NT2/D1 (cell line): ENCODE results near the gene MZF1.
"Not testable (repeated sequence)": the region's sequence is repeated elsewhere in the genome, so short reads cannot be mapped to it uniquely, and the experiment has no call there.

Experiments
- DNase-seq: peaks from one replicate; pipeline ENCODE4 v3.0.0-alpha.2; 2011; ENCODE audit warnings: low read depth, low spot score
- H3K27me3 ChIP-seq: 2 replicates; pipeline ENCODE4 v1.6.0; 2011; ENCODE audit warnings: mild to moderate bottlenecking; ENCODE audit not compliant: insufficient read length, insufficient read depth
- H3K36me3 ChIP-seq: 2 replicates; pipeline ENCODE4 v1.6.1; 2011; ENCODE audit warnings: mild to moderate bottlenecking, low read length, mixed read lengths; ENCODE audit not compliant: insufficient read depth, insufficient read length
- H3K4me1 ChIP-seq: 2 replicates; pipeline ENCODE4 v1.5.1; 2011; ENCODE audit not compliant: insufficient read depth, insufficient read length
- H3K4me3 ChIP-seq: 2 replicates; pipeline ENCODE4 v1.5.1; 2011; ENCODE audit warnings: low read depth; ENCODE audit not compliant: insufficient read length
- H3K9ac ChIP-seq: 2 replicates; pipeline ENCODE4 v1.6.0; 2011; ENCODE audit warnings: low read depth; ENCODE audit not compliant: insufficient read length
- H3K9me3 ChIP-seq: 2 replicates; pipeline ENCODE4 v1.5.1; 2011; ENCODE audit warnings: mild to moderate bottlenecking, low read length; ENCODE audit not compliant: insufficient read depth
- SUZ12 ChIP-seq: IDR thresholded peaks from 2 replicates; pipeline ENCODE4 v1.6.1; 2011; ENCODE audit not compliant: insufficient read length, insufficient read depth; ENCODE audit errors: extremely low read depth
- YY1 ChIP-seq: IDR thresholded peaks from 2 replicates; pipeline ENCODE4 v1.6.1; 2011; ENCODE audit not compliant: insufficient read length, insufficient read depth
- ZNF274 ChIP-seq: IDR thresholded peaks from 2 replicates; pipeline ENCODE4 v1.6.1; 2011; ENCODE audit warnings: mild to moderate bottlenecking, low read depth, low read length

MZF1 gene

DNA sequence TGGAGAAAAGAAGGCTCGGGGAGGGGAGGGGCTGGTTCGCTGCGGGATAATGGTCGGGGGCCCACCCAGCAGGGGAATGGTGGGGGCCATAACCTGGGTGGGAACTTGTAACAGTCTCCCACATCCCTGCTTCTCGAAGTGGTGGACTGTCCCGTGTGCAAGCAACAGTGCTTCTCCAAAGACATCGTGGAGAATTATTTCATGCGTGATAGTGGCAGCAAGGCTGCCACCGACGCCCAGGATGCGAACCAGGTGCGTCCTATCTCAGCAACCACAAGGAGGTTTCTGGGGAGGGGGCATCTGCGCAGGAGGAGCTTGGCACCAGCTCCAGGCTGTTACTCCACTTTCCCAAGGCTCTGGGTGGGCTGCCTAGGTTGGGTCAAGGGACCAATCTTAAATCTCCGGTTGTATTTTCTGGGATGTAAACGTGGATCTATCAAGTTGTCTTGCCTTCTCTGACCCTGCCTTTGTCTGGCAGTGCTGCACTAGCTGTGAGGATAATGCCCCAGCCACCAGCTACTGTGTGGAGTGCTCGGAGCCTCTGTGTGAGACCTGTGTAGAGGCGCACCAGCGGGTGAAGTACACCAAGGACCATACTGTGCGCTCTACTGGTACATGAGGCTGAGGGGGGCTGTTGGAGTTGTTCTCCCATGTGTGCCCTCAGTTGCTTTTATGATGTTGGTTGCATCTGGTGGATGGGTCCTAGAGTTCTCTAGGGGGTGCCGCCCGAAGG lies 27.7 kb downstream of the MZF1 start:
- Histone ChIP-seq H3K27me3 (peaks cover 14% of the 10 kb centered on the region), H3K9me3 (no peaks in the 10 kb centered on the region), H3K9ac (peak overlapping the region; percentile 80), H3K36me3 (peaks cover 52% of the 10 kb centered on the region), H3K4me1 (peaks cover 2% of the 10 kb centered on the region), H3K4me3 (peak overlapping the region; percentile 68)
- TF ChIP-seq ZNF274, result no peak
- no peak for TF ChIP-seq SUZ12
- TF ChIP-seq YY1, result no peak
- no peak for DNase-seq

DNA sequence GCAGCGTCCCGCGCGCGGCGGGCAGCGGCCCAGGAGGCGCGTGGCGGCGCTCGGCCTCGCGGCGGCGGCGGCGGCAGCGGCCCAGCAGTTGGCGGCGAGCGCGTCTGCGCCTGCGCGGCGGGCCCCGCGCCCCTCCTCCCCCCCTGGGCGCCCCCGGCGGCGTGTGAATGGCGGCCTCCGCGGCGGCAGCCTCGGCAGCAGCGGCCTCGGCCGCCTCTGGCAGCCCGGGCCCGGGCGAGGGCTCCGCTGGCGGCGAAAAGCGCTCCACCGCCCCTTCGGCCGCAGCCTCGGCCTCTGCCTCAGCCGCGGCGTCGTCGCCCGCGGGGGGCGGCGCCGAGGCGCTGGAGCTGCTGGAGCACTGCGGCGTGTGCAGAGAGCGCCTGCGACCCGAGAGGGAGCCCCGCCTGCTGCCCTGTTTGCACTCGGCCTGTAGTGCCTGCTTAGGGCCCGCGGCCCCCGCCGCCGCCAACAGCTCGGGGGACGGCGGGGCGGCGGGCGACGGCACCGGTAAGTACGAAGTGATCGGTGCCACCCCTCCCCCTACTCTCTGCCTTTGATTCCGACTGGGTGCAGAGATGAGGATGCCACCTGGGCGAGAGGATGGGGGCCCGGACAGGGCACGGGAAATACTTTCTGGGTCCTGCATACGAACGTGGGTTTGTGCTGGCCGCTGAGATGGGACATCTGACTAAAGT lies 28.4 kb downstream of the MZF1 start:
- Histone ChIP-seq H3K4me3 (peak overlapping the region; percentile 68), H3K9ac (peak overlapping the region; percentile 80), H3K9me3 (no peaks in the 10 kb centered on the region), H3K4me1 (peaks cover 2% of the 10 kb centered on the region), H3K36me3 (peaks cover 45% of the 10 kb centered on the region), H3K27me3 (peaks cover 17% of the 10 kb centered on the region)
- TF ChIP-seq ZNF274 (no peak), YY1 (no peak), SUZ12 (no peak)
- DNase-seq, result no peak

DNA sequence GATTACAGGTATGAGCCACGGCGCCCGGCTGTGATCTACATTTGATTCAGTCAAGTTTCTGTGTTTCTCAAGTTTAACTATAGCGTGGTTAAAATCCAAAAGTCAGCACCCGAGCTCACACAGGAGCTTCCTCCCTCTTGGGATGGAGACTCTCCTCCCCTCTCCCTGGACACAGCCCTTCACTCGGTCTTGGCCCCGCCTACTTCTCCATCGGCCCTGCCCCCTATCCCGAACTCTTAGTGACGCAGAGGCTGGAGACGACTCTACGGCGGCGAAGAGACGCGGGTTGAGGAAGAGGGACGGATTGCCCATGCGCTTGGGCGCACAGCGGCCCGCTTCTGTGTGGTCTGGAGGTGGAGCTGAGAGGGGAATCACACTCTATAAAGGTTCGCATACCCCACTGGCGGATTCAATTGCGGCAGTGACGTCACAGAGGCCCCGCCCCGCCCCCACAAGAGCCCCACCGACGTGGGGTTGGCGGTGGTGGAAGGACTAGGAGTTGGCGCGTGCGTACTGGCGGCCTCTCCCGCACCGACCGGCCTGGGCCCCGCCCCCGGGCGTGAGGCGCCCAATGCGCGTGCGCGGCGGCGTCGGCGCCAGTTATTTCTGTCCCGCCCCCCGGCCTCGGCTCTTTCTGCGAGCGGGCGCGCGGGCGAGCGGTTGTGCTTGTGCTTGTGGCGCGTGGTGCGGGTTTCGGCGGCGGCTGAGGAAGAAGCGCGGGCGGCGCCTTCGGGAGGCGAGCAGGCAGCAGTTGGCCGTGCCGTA lies 29.1 kb downstream of the MZF1 start, which contains the start of gene TRIM28:
TRIM28 (plus strand) TSS at position 239 of the 765 bp plus-strand sequence. CDS start 694 bp downstream, outside the sequence.
- Histone ChIP-seq H3K4me1 (peaks cover 2% of the 10 kb centered on the region), H3K27me3 (peaks cover 24% of the 10 kb centered on the region), H3K9ac (peak within 1 kb of the TSS; percentile 80), H3K36me3 (peaks cover 38% of the 10 kb centered on the region), H3K4me3 (peak within 1 kb of the TSS; percentile 68), H3K9me3 (no peaks in the 10 kb centered on the region)
- DNase-seq, result peak; percentile 75
- no peak for TF ChIP-seq YY1
- no peak for TF ChIP-seq SUZ12
- no peak for TF ChIP-seq ZNF274

DNA sequence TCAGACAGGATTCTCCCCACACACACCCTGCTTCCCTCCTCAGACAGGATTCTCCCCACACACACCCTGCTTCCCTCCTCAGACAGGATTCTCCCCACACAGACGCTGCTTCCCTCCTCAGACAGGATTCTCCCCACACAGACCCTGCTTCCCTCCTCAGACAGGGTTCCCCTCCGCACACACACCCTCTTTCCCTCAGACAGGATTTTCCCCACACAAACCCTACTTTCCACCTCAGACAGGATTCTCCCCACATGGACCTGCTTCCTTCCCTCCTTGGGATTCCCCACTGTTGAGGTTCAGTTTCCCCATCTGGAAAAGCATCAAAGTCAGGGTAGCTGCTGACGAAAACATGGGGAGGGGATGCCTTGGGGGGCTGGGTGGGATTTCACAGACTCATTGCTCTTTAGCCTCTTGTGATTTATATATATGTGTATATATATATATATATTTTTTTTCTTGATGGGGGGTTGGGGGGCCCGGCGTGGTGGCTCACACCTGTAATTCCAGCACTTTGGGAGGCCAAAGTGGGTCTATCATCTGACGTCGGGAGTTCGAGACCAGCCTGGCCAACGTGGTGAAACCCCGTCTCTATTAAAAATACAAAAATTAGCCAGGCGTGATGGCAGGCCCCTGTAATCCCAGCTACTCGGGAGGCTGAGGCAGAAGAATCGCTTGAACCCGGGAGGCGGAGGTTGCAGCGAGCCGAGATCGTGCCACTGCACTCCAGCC lies 30.3 kb downstream of the MZF1 start:
- not testable (repeated sequence) for H3K9ac ChIP-seq, H3K4me3 ChIP-seq, H3K4me1 ChIP-seq, H3K9me3 ChIP-seq, DNase-seq
- Histone ChIP-seq H3K27me3 (peaks cover 26% of the 10 kb centered on the region), H3K36me3 (peaks cover 26% of the 10 kb centered on the region)

DNA sequence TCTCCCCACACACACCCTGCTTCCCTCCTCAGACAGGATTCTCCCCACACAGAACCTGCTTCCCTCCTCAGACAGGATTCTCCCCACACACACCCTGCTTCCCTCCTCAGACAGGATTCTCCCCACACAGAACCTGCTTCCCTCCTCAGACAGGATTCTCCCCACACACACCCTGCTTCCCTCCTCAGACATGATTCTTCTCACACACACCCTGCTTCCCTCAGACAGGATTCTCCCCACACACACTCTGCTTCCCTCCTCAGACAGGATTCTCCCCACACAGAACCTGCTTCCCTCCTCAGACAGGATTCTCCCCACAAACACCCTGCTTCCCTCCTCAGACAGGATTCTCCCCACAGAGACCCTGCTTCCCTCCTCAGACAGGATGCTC lies 34.0 kb downstream of the MZF1 start:
- not testable (repeated sequence) for H3K4me3 ChIP-seq, H3K9me3 ChIP-seq, H3K9ac ChIP-seq, H3K4me1 ChIP-seq, DNase-seq, H3K36me3 ChIP-seq
- H3K27me3 ChIP-seq, result peaks cover 26% of the 10 kb centered on the region

DNA sequence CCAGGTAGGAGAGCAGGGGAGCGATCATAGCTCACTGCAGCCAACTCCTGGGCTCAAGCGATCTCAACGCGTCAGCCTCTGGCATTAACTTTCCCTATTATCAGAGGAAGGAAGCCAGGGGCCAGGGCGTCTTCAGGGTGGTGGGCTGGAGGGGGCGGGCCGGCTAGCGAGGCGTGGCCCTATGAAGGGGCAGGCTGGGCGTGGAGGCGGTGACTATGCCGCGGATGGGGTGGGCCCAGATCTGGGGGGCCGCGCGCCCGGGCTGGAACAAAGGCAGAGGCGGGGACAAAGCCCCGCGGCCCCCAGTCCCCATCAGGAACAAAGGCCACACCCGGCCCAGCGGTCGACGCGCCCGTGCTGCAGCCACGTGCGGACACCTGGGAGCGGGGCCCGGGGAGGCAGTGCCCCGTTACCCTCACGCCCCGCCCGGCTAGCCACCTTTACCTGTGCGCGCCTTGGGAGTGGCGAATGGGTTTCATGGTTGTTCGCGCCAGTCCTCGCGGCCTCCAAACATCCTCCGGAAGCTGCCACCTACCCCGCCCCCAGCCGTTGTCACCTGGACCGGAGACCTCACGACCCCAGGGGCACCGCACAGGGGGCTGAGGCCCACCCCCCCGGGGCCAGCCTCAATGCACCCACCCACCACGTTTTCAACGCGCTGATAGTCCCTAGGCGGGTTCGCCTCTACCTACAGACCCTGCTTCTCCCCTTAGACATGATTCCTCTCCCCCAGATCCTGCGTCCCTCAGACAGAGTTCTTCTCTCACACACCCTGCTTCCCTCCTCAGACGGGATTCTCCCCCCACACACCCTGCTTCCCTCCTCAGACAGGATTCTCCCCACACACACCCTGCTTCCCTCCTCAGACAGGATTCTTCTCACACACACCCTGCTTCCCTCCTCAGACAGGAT lies 34.6 kb downstream of the MZF1 start:
- Histone ChIP-seq H3K36me3 (no peaks in the 10 kb centered on the region), H3K9me3 (no peaks in the 10 kb centered on the region), H3K4me3 (peak overlapping the region; percentile 9), H3K9ac (peak overlapping the region; percentile 57), H3K27me3 (peaks cover 26% of the 10 kb centered on the region), H3K4me1 (no peaks in the 10 kb centered on the region)
- DNase-seq, result no peak
- TF ChIP-seq ZNF274, result no peak
- TF ChIP-seq SUZ12, result no peak
- TF ChIP-seq YY1, result no peak
